GM12873 (cell line): ENCODE results near the gene TMEM161B.

Source experiments
- CTCF ChIP-seq: IDR thresholded peaks from 2 replicates; pipeline ENCODE4 v1.5.1; 2012; ENCODE audit warnings: low read depth, mild to moderate bottlenecking, moderate library complexity, low read length, control low read depth; ENCODE audit not compliant: insufficient read depth; ENCODE audit errors: missing control alignments

The TMEM161B gene

GRCh38 chr5:88158056-88158455 is 110.6 kb downstream of the TMEM161B start:
- TF ChIP-seq CTCF: no peak

DNA sequence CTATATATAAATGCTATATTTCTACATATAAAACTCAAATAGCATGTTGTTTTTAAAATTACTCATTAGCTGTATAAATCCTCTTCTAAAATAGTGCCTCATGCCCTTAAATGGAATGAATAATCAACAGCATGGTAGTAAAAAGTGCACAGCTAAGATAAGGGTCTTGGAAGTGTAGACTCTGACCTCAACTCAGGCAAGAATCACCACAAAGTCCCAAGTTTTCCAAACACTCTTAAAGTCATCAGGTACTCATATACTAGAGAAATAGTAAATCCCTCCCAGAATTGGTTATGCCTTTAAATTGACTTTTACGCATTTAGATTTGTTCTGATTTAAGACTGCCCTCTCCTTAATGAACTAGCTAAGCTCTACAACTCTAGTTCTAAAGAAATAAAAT is 113.8 kb downstream of the TMEM161B start:
- TF ChIP-seq CTCF: no peak

DNA sequence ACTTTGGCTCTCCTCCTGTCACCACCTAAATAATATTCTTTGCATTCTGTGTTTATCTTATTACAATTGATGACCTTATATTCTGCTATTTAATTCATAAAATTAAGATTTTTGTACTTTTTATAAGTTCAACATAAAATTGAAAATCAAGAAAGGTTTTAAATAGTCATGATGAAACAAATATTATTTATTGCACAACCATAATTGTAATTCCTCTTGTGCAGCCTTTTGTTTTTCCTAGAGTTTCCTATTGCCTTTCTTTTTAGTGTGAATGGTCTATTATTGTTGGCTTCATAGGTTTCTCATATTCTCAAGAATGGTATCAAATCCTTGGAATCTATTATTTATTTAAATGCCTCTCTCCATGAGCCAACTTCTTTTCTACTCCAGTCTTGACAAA is 117.9 kb downstream of the TMEM161B start:
- TF ChIP-seq CTCF: no peak

DNA sequence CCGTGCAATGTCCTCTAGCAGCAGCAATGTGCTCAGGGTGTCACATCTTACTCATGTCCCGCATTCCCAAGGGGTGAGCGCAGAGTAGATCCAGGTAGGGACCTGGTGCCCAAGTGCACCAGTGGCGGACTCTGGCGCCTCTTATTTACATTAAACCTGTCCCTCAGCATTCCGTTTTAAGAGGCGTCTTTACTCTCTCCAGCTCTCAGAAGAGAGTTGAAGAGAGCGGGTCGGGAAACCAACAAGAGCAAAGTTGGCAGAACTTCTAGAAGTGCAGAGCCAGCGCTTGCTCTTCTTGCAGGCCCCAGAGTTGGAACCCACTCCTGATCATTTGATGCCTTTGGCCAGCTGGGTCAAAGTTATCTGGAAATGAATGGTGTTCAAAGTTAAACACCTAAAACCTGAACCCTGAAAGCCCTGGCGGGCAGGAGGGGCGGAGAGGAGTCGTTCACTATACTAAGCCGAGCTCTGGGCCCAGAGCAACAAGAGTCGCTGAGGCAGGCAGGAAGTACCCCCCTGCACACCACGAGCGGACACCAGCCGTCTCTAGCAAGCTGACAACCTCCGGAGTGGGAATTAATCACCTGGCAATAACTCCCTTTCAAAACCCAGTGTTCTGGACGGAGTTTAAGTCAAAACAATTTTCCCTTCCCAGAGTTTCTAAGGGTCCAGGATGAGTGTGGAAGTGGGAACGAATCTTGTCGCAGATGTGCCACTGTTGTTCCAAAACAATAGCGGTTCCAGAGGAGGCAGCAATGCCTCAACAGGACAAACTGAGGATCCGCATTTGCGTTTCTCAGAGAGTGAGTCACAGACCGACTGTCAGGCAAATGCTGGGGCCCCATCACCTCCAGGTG is 122.8 kb downstream of the TMEM161B start:
- no peak for TF ChIP-seq CTCF

- no peak for TF ChIP-seq CTCF
Observed at GRCh38 chr5:88145221-88145610, 123.4 kb downstream of the TMEM161B start.
